K562 (cell line): ENCODE results near the gene PPARG. TPM values are rescaled to one million over a fixed set of nuclear protein-coding genes. Genes with fewer than 3 reads are reported as not detected.

Experiments used
- ATAC-seq: fragments of 200-7000 bp; cut with Tn5 transposase; 3 replicates; pipeline ENCODE4 v1.9.1; 2020; ENCODE audit warnings: moderate library complexity
- BruUV-seq: library from RNA; stranded (reverse); fragments of 400-500 nt; replicated peaks from 2 replicates; lab custom pipeline; 2021; lab: Mats Ljungman, UMichigan
- CTCF ChIA-PET: fragments of 300-600 bp; formaldehyde crosslinking; extraction: SDS; loops from one replicate; lab custom pipeline; 2021; ENCODE audit warnings: low intra/inter-chr PET ratio; lab: Yijun Ruan, JAX
- POLR2A ChIA-PET: fragments of 300-600, 350-650 bp; sonication (Branson Sonifier 250); formaldehyde crosslinking; extraction: SDS; loops from one replicate; lab custom pipeline; 2021; ENCODE audit warnings: antibody characterized with exemption, inconsistent platforms; lab: Yijun Ruan, JAX
- DNase-seq, 4 experiments: peaks; one replicate each; pipeline versions ENCODE4 v3.0.0 to v3.0.0-alpha.2; 2011 to 2018; ENCODE audit warnings: low spot score in 3 of 4, mixed read lengths in 3 of 4; ENCODE audit errors: extremely low read depth in 1 of 4
- FAIRE-seq: peaks from 2 replicates; lab custom pipeline; 2011; peaks lifted over from hg19 to GRCh38; lab: Jason Lieb, UNC
- H2AFZ ChIP-seq: 2 replicates; pipeline ENCODE4 v1.6.0; 2011; ENCODE audit warnings: low read depth, low read length, control low read depth, inconsistent platforms
- H3K27ac ChIP-seq: fragments of 200-600 bp; 3 replicates; pipeline ENCODE4 v1.8.0; 2011; ENCODE audit warnings: low read depth, mild to moderate bottlenecking, control low read depth, inconsistent platforms, low read length, moderate library complexity, mixed read lengths; ENCODE audit errors: extremely low read depth
- H3K27me3 ChIP-seq, 2 experiments: fragments of 300-600 bp in 1 of 2; 2 replicates in 1 of 2; 3 replicates in 1 of 2; pipeline versions ENCODE4 v1.6.0 to v1.8.0; 2011; ENCODE audit warnings: inconsistent platforms in 2 of 2, low read length in 2 of 2, mild to moderate bottlenecking in 1 of 2, mixed read lengths in 1 of 2, moderate library complexity in 1 of 2; ENCODE audit not compliant: control insufficient read depth in 2 of 2, insufficient read depth in 2 of 2
- H3K36me3 ChIP-seq: fragments of 300-600 bp; 3 replicates; pipeline ENCODE4 v1.8.0; 2011; ENCODE audit warnings: mild to moderate bottlenecking, low read length, inconsistent platforms; ENCODE audit not compliant: control insufficient read depth, insufficient read depth
- H3K4me1 ChIP-seq, 2 experiments: fragments of 200-600 bp in 1 of 2; replicated peaks in 1 of 2; 2 replicates in 1 of 2; 3 replicates in 1 of 2; pipeline versions ENCODE4 v1.5.1 to v1.8.0; 2011; ENCODE audit warnings: inconsistent platforms in 2 of 2, low read length in 2 of 2, mild to moderate bottlenecking in 1 of 2, mixed read lengths in 1 of 2, moderate library complexity in 1 of 2; ENCODE audit not compliant: control insufficient read depth in 2 of 2, insufficient read depth in 2 of 2
- H3K4me2 ChIP-seq: 2 replicates; pipeline ENCODE4 v1.6.1; 2011; ENCODE audit warnings: low read length, control low read depth, inconsistent platforms, mixed read lengths; ENCODE audit not compliant: insufficient read depth
- H3K4me3 ChIP-seq: fragments of 200-600 bp; sonication (generic), shearing (Covaris generic); 2 replicates; pipeline ENCODE4 v1.5.1; 2016; ENCODE audit warnings: control low read depth, inconsistent platforms
- H3K79me2 ChIP-seq: fragments of 200-600 bp; 3 replicates; pipeline ENCODE4 v1.8.0; 2011; ENCODE audit warnings: low read length, inconsistent platforms; ENCODE audit not compliant: control insufficient read depth, insufficient read depth
- H3K9ac ChIP-seq, 2 experiments: 2 replicates each; pipeline versions ENCODE4 v1.6.0 to v1.6.1; 2011; ENCODE audit warnings: low read depth in 2 of 2, low read length in 2 of 2, control low read depth in 1 of 2, inconsistent platforms in 1 of 2, mild to moderate bottlenecking in 1 of 2, mixed read lengths in 1 of 2; ENCODE audit not compliant: insufficient read depth in 1 of 2
- H3K9me1 ChIP-seq: one replicate; pipeline ENCODE4 v1.6.0; 2011; ENCODE audit warnings: inconsistent platforms, mild to moderate bottlenecking, low read length, moderate library complexity; ENCODE audit not compliant: control insufficient read depth, insufficient read depth
- H3K9me3 ChIP-seq: replicated peaks from 2 replicates; pipeline ENCODE4 v1.5.1; 2011; ENCODE audit warnings: low read depth, low read length, inconsistent platforms; ENCODE audit not compliant: control insufficient read depth, insufficient read depth
- H4K20me1 ChIP-seq: replicated peaks from 2 replicates; pipeline ENCODE4 v1.6.1; 2011; ENCODE audit warnings: low read length, inconsistent platforms, mixed read lengths; ENCODE audit not compliant: control insufficient read depth, insufficient read depth
- CBX3 ChIP-seq, 2 experiments: IDR thresholded peaks; 1 replicate in 1 of 2; 2 replicates in 1 of 2; pipeline ENCODE4 v1.6.1; 2012; ENCODE audit warnings: inconsistent platforms in 2 of 2, low read length in 2 of 2, borderline replicate concordance in 1 of 2, control low read depth in 1 of 2
- CBX5 ChIP-seq: IDR thresholded peaks from 2 replicates; pipeline ENCODE4 v1.6.1; 2014; ENCODE audit warnings: low read depth, borderline replicate concordance
- FIP1L1 ChIP-seq: fragments of 200-400 bp; formaldehyde crosslinking; IDR thresholded peaks from 2 replicates; pipeline ENCODE4 v1.6.1; 2018; ENCODE audit warnings: mild to moderate bottlenecking, low read depth, low read length; ENCODE audit not compliant: poor library complexity, severe bottlenecking
- FOXP1 ChIP-seq: sonication (generic); formaldehyde crosslinking; IDR thresholded peaks from 2 replicates; pipeline ENCODE4 v1.8.0; 2022; ENCODE audit warnings: mild to moderate bottlenecking, missing genetic modification reagents
- HEY1 ChIP-seq: fragments of 250-450 bp; sonication (Bioruptor Pico); IDR thresholded peaks from 2 replicates; pipeline ENCODE4 v1.5.0; 2020; ENCODE audit warnings: mild to moderate bottlenecking, moderate library complexity, borderline replicate concordance
- IFI16 ChIP-seq: fragments of 250-450 bp; sonication (Bioruptor Pico); IDR thresholded peaks from 2 replicates; pipeline ENCODE4 v2.1.2; 2022; ENCODE audit warnings: mild to moderate bottlenecking, inconsistent platforms
- MEF2D ChIP-seq: conservative IDR thresholded peaks from 2 replicates; pipeline ENCODE4 v1.6.1; 2016; ENCODE audit warnings: low read depth, missing genetic modification characterization, missing compliant biosample characterization
- MIER1 ChIP-seq: fragments of 450-650 bp; IDR thresholded peaks from 2 replicates; pipeline ENCODE4 v1.6.1; 2016; ENCODE audit warnings: antibody characterized with exemption, mild to moderate bottlenecking, low read depth
- MTA1 ChIP-seq: fragments of 450-650 bp; IDR thresholded peaks from 2 replicates; pipeline ENCODE4 v1.6.1; 2017; ENCODE audit warnings: borderline replicate concordance
- MYBL2 ChIP-seq, 2 experiments: fragments of 450-650 bp in 1 of 2; sonication (generic) in 1 of 2; formaldehyde crosslinking in 1 of 2; IDR thresholded peaks; 2 replicates each; pipeline versions ENCODE4 v1.6.1 to v1.8.1; 2017 to 2022; ENCODE audit warnings: borderline replicate concordance in 1 of 2, inconsistent platforms in 1 of 2, low read depth in 1 of 2, mild to moderate bottlenecking in 1 of 2, missing genetic modification reagents in 1 of 2, moderate library complexity in 1 of 2
- NR2C2 ChIP-seq, 2 experiments: fragments of 200-800 bp in 1 of 2; sonication (Bioruptor generic) in 1 of 2; sonication (generic) in 1 of 2; formaldehyde crosslinking in 1 of 2; IDR thresholded peaks; 2 replicates each; pipeline versions ENCODE4 v1.6.1 to v1.8.0; 2016 to 2022; ENCODE audit warnings: mild to moderate bottlenecking in 1 of 2, missing compliant biosample characterization in 1 of 2, missing genetic modification characterization in 1 of 2, missing genetic modification reagents in 1 of 2
- NR4A1 ChIP-seq, 2 experiments: fragments of 250-450 bp in 1 of 2; fragments of 450-650 bp in 1 of 2; sonication (Bioruptor Pico) in 1 of 2; IDR thresholded peaks; 2 replicates each; pipeline versions ENCODE4 v1.4.0 to v1.6.1; 2016 to 2020; ENCODE audit warnings: mild to moderate bottlenecking in 2 of 2, missing compliant biosample characterization in 1 of 2, missing genetic modification characterization in 1 of 2, moderate library complexity in 1 of 2
- PML ChIP-seq: IDR thresholded peaks from 2 replicates; pipeline ENCODE4 v1.6.1; 2012; ENCODE audit warnings: low read length, inconsistent platforms
- POLR2H ChIP-seq: IDR thresholded peaks from 2 replicates; pipeline ENCODE4 v1.6.1; 2016; ENCODE audit warnings: missing genetic modification characterization, low read depth, mild to moderate bottlenecking, control low read depth, missing compliant biosample characterization, moderate library complexity
- PTRF ChIP-seq: fragments of 450-650 bp; IDR thresholded peaks from 2 replicates; pipeline ENCODE4 v1.6.1; 2016; ENCODE audit warnings: mild to moderate bottlenecking, missing genetic modification characterization, missing compliant biosample characterization
- SNIP1 ChIP-seq: fragments of 450-650 bp; IDR thresholded peaks from 2 replicates; pipeline ENCODE4 v1.7.1; 2017; ENCODE audit warnings: low read depth, mild to moderate bottlenecking
- TEAD4 ChIP-seq, 2 experiments: sonication (generic) in 1 of 2; formaldehyde crosslinking in 1 of 2; IDR thresholded peaks; 2 replicates each; pipeline versions ENCODE4 v1.6.1 to v1.8.0; 2012 to 2022; ENCODE audit warnings: borderline replicate concordance in 1 of 2, inconsistent platforms in 1 of 2, low read length in 1 of 2, mild to moderate bottlenecking in 1 of 2, missing genetic modification reagents in 1 of 2
- TRIM24 ChIP-seq, 2 experiments: fragments of 450-650 bp; IDR thresholded peaks; 2 replicates each; pipeline ENCODE4 v1.6.1; 2016
- TRIM28 ChIP-seq: fragments of 450-650 bp; IDR thresholded peaks from 2 replicates; pipeline ENCODE4 v1.6.1; 2017
- ZBTB17 ChIP-seq: fragments of 450-650 bp; formaldehyde crosslinking; IDR thresholded peaks from 2 replicates; pipeline ENCODE4 v1.4.0; 2020; ENCODE audit warnings: mild to moderate bottlenecking
- ZFP36 ChIP-seq: fragments of 150-350 bp; IDR thresholded peaks from 2 replicates; pipeline ENCODE4 v1.6.1; 2018; ENCODE audit warnings: low read length, low read depth; ENCODE audit not compliant: partially characterized antibody
- ZNF77 ChIP-seq: fragments of 250-450 bp; sonication (Bioruptor Pico); IDR thresholded peaks from 2 replicates; pipeline ENCODE4 v1.5.0; 2020
- ZSCAN32 ChIP-seq: fragments of 450-650 bp; formaldehyde crosslinking; IDR thresholded peaks from 2 replicates; pipeline ENCODE4 v1.4.0; 2020; ENCODE audit warnings: mild to moderate bottlenecking, moderate library complexity
- WGBS: fragments of 100-300 bp; shearing (Covaris generic); methylation state at CpG from one replicate; pipeline ENCODE4 v1.1.6; 2016; ENCODE audit warnings: low coverage, mixed read lengths; ENCODE audit not compliant: insufficient coverage; ENCODE audit errors: missing lambda C conversion rate; 5-methylcytosine and 5-hydroxymethylcytosine counted together
- in situ Hi-C: fragments of 300-500 bp; cut with MboI; formaldehyde crosslinking; loops from 4 replicates; pipeline ENCODE4 v1.15.0; 2018; ENCODE audit warnings: inconsistent platforms, mixed read lengths
- intact Hi-C: fragments of 100-400 bp; cut with micrococcal nuclease; formaldehyde crosslinking; loops from 2 replicates; pipeline ENCODE4 v1.14.2; 2022
- polyA plus RNA-seq, 8 experiments: library from polyadenylated mRNA; depleted of rRNA in 4 of 8; stranded (reverse) in 5 of 8; unstranded in 3 of 8; fragments of >200 nt; fragmentation: Nextera tagmentation in 2 of 8; fragmentation: Illumina TruSeq in 1 of 8; extraction: Ambion mirVana in 2 of 8; extraction: Trizol in 1 of 8; gene quantifications; 2 replicates each; pipeline versions ENCODE4 v1.2.1 to v1.2.3, GENCODE V29; 2011 to 2014; ENCODE audit warnings: inconsistent platforms in 1 of 8, missing spikeins in 1 of 8
- total RNA-seq, 7 experiments: library from RNA; depleted of rRNA in 6 of 7; stranded (reverse); fragments of >200 nt in 6 of 7; fragmentation: Illumina TruSeq in 2 of 7; extraction: Trizol in 2 of 7; gene quantifications; 2 replicates each; pipeline versions ENCODE4 v1.2.1 to v1.2.3, GENCODE V29; 2011 to 2021; ENCODE audit warnings: low replicate concordance in 1 of 7
- TF ChIP-seq, protein P1 (sequence below): fragments of 200-800 bp; sonication (Bioruptor generic); IDR thresholded peaks from 2 replicates; pipeline ENCODE4 v1.6.1; 2017; ENCODE audit warnings: missing genetic modification characterization, missing compliant biosample characterization

The PPARG gene
- total and polyA plus RNA-seq, 9 of the 15 experiments (the other 6 are each of a cell fraction or from before 2014, with no cell fraction given), result not detected

DNA sequence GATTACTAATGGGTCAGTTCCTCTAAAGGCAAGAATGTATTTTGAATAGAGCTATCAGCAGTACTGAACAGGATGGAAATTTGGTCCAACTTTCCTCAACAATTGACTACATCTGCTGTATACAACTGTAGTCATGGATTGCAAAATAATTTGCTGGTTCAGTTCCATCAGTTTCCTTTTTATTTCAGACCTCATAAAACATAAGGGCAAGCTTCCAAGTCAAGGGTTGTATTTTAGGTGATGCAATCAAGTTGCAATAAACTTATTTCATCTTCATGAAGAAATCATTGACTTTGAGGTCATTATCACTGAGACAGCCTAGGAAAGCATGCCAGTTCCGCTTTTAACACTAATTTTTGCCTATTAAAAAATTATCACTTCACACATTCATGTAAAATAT lies 105.0 kb downstream of the PPARG start:
- no peak overlapping the region for H3K9ac ChIP-seq
- no peak overlapping the region for H3K4me2 ChIP-seq
- ATAC-seq (no peak), FAIRE-seq (peak; percentile 23), DNase-seq (no peak)
- H3K4me3 ChIP-seq, result no peak overlapping the region
- POLR2A ChIA-PET, result no interaction called here
- intact Hi-C loops (no loop called here), in situ Hi-C loops (no loop called here)
- peaks cover 7 to 10% of the 10 kb centered on the region in 2 experiments; a peak in 4 of 5 replicates for H3K27me3 ChIP-seq
- whole genome bisulfite sequencing, result 4% methylated on average over 1 of the region's 1 CpG
- BruUV-seq, result no TSS peak
- CTCF ChIA-PET, result no interaction called here
- H3K9me3 ChIP-seq, result no peaks in the 10 kb centered on the region
- H2AFZ ChIP-seq, result no peak overlapping the region
- H3K36me3 ChIP-seq, result no peaks in the 10 kb centered on the region
- H4K20me1 ChIP-seq, result no peaks in the 10 kb centered on the region
- no peaks in the 10 kb centered on the region; a peak in 1 of 5 replicates for H3K4me1 ChIP-seq
- H3K27ac ChIP-seq, result no peak overlapping the region
- H3K79me2 ChIP-seq, result no peaks in the 10 kb centered on the region
- H3K9me1 ChIP-seq, result no peaks in the 10 kb centered on the region
- TF ChIP-seq MIER1 (no peak), PTRF (tag) (no peak), FOXP1 (CRISPR knock-in tag) (no peak), ZFP36 (peak; percentile 3), ZBTB17 (CRISPR knock-in tag) (no peak), HEY1 (CRISPR knock-in tag) (no peak), TRIM28 (no peak), POLR2H (tag) (peak; percentile 46; the same call in 1 of the 2 replicates), ZSCAN32 (CRISPR knock-in tag) (peak; percentile 92), TRIM24 (IDR thresholded peaks at IDR 0.05) (peak; percentile 82 to 90; a peak in 3 of 4 replicates), NR4A1 (CRISPR knock-in tag; IDR thresholded peaks at IDR 0.05) (no peak), NR4A1 (tag; IDR thresholded peaks at IDR 0.05) (peak; percentile 47; the same call in 1 of the 2 replicates), PML (no peak), CBX3 (IDR thresholded peaks at IDR 0.05; ENCODE audit: borderline replicate concordance in 1 of 2, low read length in 2 of 2) (no peak), SNIP1 (no peak), NR2C2 (CRISPR knock-in tag; IDR thresholded peaks at IDR 0.05) (no peak), NR2C2 (tag; IDR thresholded peaks at IDR 0.05) (peak; percentile 53; the same call in 1 of the 2 replicates), MEF2D (0 out of 2 replicates have a peak, but pooled peaks have one; percentile 30), FIP1L1 (no peak), MYBL2 (IDR thresholded peaks at IDR 0.05; ENCODE audit: low read depth) (no peak), MYBL2 (CRISPR knock-in tag; IDR thresholded peaks at IDR 0.05; ENCODE audit: borderline replicate concordance) (no peak), TEAD4 (IDR thresholded peaks at IDR 0.05; ENCODE audit: low read length) (no peak), TEAD4 (CRISPR knock-in tag; IDR thresholded peaks at IDR 0.05; ENCODE audit: borderline replicate concordance) (no peak), ZNF77 (CRISPR knock-in tag) (no peak), IFI16 (CRISPR knock-in tag) (no peak), MTA1 (no peak), CBX5 (no peak)
- TF ChIP-seq, protein P1, sequence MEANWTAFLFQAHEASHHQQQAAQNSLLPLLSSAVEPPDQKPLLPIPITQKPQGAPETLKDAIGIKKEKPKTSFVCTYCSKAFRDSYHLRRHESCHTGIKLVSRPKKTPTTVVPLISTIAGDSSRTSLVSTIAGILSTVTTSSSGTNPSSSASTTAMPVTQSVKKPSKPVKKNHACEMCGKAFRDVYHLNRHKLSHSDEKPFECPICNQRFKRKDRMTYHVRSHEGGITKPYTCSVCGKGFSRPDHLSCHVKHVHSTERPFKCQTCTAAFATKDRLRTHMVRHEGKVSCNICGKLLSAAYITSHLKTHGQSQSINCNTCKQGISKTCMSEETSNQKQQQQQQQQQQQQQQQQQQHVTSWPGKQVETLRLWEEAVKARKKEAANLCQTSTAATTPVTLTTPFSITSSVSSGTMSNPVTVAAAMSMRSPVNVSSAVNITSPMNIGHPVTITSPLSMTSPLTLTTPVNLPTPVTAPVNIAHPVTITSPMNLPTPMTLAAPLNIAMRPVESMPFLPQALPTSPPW (CRISPR knock-in tag), result no peak
